Tibial nerve (tissue), 4 donors: ENCODE data around the gene WFDC8. TPM values are rescaled to one million over a fixed set of nuclear protein-coding genes. Genes with fewer than 3 reads are reported as not detected.

Experiments
- DNase-seq, 2 donors: peaks; one replicate each; pipeline ENCODE4 v3.0.0-alpha.2; 2019; ENCODE audit warnings: low spot score in 2 of 2
- H3K27ac ChIP-seq, 4 donors: fragments of 200-600 bp; sonication (generic) in 3 of 4; one replicate each; pipeline ENCODE4 v1.5.1; 2017 to 2019; ENCODE audit warnings: mild to moderate bottlenecking in 1 of 4
- H3K27me3 ChIP-seq, 2 donors: fragments of 200-600 bp; sonication (generic) in 1 of 2; one replicate each; pipeline versions ENCODE4 v1.5.1 to v1.6.0; 2017 to 2019
- H3K36me3 ChIP-seq, 3 donors: fragments of 200-600 bp; sonication (generic); one replicate each; pipeline ENCODE4 v1.5.1; 2018 to 2019
- H3K4me1 ChIP-seq, 4 donors: fragments of 200-600 bp; sonication (generic) in 3 of 4; one replicate each; pipeline ENCODE4 v1.5.1; 2017 to 2019
- H3K4me3 ChIP-seq, 4 donors: fragments of 200-600 bp; sonication (generic) in 3 of 4; one replicate each; pipeline ENCODE4 v1.5.1; 2017 to 2019; ENCODE audit warnings: mild to moderate bottlenecking in 1 of 4, moderate library complexity in 1 of 4
- H3K9me3 ChIP-seq, 4 donors: fragments of 200-600 bp; sonication (generic) in 3 of 4; one replicate each; pipeline ENCODE4 v1.5.1; 2017 to 2019
- EP300 ChIP-seq, 2 donors: sonication (generic); formaldehyde crosslinking; IDR thresholded peaks; one replicate each; pipeline ENCODE4 v1.6.1; 2017; ENCODE audit warnings: antibody characterized with exemption in 2 of 2, mild to moderate bottlenecking in 1 of 2
- POLR2A ChIP-seq, 2 donors: fragments of 450-650 bp; IDR thresholded peaks; one replicate each; pipeline ENCODE4 v1.6.1; 2017; ENCODE audit warnings: antibody characterized with exemption in 2 of 2, mild to moderate bottlenecking in 2 of 2, moderate library complexity in 2 of 2
- WGBS, 2 donors: methylation state at CpG; one replicate each; pipeline ENCODE4 v1.1.5; 2018; 5-methylcytosine and 5-hydroxymethylcytosine counted together
- total RNA-seq, 4 donors: library from RNA; depleted of rRNA; stranded (reverse); fragments of >200 nt; gene quantifications; one replicate each; pipeline ENCODE4 v1.1.0, GENCODE V29; 2016
- TF ChIP-seq, protein P1 (sequence below), 5 experiments: fragments of 200-600 bp in 3 of 5; fragments of 450-650 bp in 2 of 5; sonication (generic) in 3 of 5; IDR thresholded peaks; one replicate each; pipeline ENCODE4 v1.5.1; 2016 to 2019; ENCODE audit warnings: antibody characterized with exemption in 5 of 5, mild to moderate bottlenecking in 3 of 5, moderate library complexity in 2 of 5

WFDC8 gene
- total RNA-seq, 4 donors from 2014 or later = not detected

GRCh38 chr20:45518282-45518681 is 60.8 kb downstream of the WFDC8 start:
- no peaks in the 10 kb centered on the region for H3K36me3 ChIP-seq
- TF ChIP-seq EP300 (IDR thresholded peaks at IDR 0.05) (no peak), POLR2A (IDR thresholded peaks at IDR 0.05) (no peak)
- TF ChIP-seq, protein P1, sequence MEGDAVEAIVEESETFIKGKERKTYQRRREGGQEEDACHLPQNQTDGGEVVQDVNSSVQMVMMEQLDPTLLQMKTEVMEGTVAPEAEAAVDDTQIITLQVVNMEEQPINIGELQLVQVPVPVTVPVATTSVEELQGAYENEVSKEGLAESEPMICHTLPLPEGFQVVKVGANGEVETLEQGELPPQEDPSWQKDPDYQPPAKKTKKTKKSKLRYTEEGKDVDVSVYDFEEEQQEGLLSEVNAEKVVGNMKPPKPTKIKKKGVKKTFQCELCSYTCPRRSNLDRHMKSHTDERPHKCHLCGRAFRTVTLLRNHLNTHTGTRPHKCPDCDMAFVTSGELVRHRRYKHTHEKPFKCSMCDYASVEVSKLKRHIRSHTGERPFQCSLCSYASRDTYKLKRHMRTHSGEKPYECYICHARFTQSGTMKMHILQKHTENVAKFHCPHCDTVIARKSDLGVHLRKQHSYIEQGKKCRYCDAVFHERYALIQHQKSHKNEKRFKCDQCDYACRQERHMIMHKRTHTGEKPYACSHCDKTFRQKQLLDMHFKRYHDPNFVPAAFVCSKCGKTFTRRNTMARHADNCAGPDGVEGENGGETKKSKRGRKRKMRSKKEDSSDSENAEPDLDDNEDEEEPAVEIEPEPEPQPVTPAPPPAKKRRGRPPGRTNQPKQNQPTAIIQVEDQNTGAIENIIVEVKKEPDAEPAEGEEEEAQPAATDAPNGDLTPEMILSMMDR (IDR thresholded peaks at IDR 0.05) = no peak
- no peaks in the 10 kb centered on the region for H3K4me1 ChIP-seq
- no peak for DNase-seq
- 42 to 57% methylated on average over 2 of the region's 2 CpGs for WGBS, 2 donors
- no peak overlapping the region for H3K27ac ChIP-seq
- H3K4me3 ChIP-seq = no peak overlapping the region
- no peaks in the 10 kb centered on the region for H3K9me3 ChIP-seq
- H3K27me3 ChIP-seq = no peaks in the 10 kb centered on the region

- WGBS, 2 donors = 65 to 82% methylated on average over 5 of the region's 5 CpGs
- Histone ChIP-seq H3K4me1 (no peaks in the 10 kb centered on the region), H3K27ac (no peak within 1 kb of the TSS), H3K27me3 (no peaks in the 10 kb centered on the region), H3K36me3 (no peaks in the 10 kb centered on the region), H3K9me3 (no peaks in the 10 kb centered on the region), H3K4me3 (no peak within 1 kb of the TSS)
- TF ChIP-seq EP300 (IDR thresholded peaks at IDR 0.05) (no peak), POLR2A (IDR thresholded peaks at IDR 0.05) (no peak)
- TF ChIP-seq, protein P1 (IDR thresholded peaks at IDR 0.05) = no peak
- no peak for DNase-seq
Measured at GRCh38 chr20:45515147-45515913, 63.8 kb downstream of the WFDC8 start, which contains the start of gene SPINT3. SPINT3 (minus strand) TSS chr20:45515622; CDS start chr20:45515608, 14 bp downstream.

DNA sequence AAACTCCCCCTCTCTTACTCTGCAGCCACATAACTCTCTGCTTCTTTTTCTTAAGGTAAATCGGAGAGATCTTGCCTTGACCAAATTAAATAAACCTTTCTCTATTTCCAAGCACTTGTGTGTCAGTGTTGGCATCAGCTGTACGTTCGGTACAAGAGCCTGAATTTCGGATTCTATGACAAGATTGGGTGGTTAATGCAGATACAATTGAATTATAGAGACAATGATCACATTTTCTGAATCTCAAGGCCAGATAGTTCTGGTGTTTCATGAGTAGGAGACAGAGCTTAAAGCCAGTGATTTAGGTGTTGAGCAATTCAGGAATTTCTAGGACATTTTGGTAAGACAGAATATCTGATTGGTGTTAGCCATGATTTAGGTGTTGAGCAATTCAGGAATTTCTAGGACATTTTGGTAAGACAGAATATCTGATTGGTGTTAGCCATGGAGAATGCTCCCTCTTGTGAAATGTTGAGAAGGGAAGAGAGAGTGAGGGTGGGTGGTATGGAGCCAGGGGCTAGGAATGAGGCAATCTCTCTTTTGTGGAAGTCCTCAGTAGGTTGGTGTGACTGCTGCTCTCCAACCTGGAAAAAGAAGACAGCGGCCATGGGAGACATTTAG is 68.7 kb downstream of the WFDC8 start:
- H3K9me3 ChIP-seq = no peaks in the 10 kb centered on the region
- TF ChIP-seq POLR2A (IDR thresholded peaks at IDR 0.05) = no peak
- TF ChIP-seq, protein P1 (IDR thresholded peaks at IDR 0.05) = no peak
- no peak for TF ChIP-seq EP300 (IDR thresholded peaks at IDR 0.05)
- no peak overlapping the region for H3K27ac ChIP-seq
- DNase-seq = no peak
- H3K4me3 ChIP-seq = no peak overlapping the region
- WGBS, 2 donors = 85 to 86% methylated on average over 5 of the region's 5 CpGs
- no peaks in the 10 kb centered on the region for H3K4me1 ChIP-seq
- no peaks in the 10 kb centered on the region for H3K36me3 ChIP-seq
- H3K27me3 ChIP-seq = no peaks in the 10 kb centered on the region

DNA sequence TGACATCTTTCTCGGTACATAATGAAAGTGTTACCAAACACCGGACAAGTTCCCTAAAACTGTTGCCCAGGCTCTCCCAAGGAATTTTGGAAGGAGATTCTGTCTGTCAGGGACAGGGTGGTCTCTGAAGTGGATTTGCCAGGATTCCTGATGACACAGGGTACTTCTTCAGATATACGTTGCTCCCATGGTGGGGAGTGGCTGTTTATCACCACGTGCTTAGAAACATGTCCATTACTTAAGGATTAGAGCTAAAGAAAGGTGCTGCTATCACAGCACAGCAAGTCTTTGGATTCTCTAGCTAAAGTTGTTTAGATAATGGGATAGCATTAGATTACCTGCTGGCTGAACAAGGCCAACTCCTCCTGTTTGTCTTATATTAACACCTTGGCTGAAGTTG is 70.0 kb downstream of the WFDC8 start:
- H3K36me3 ChIP-seq = no peaks in the 10 kb centered on the region
- no peaks in the 10 kb centered on the region for H3K9me3 ChIP-seq
- no peaks in the 10 kb centered on the region for H3K4me1 ChIP-seq
- WGBS, 2 donors = 69 to 80% methylated on average over 4 of the region's 4 CpGs
- no peak overlapping the region for H3K27ac ChIP-seq
- peaks cover 0 to 3% of the 10 kb centered on the region in 2 donors for H3K27me3 ChIP-seq
- no peak for TF ChIP-seq EP300 (IDR thresholded peaks at IDR 0.05)
- TF ChIP-seq, protein P1 (IDR thresholded peaks at IDR 0.05) = no peak
- no peak for TF ChIP-seq POLR2A (IDR thresholded peaks at IDR 0.05)
- no peak overlapping the region for H3K4me3 ChIP-seq
- no peak for DNase-seq
